LoVo (cell line): ENCODE results near the gene TCF7L1.

Experiments
- DNase-seq: peaks from one replicate; pipeline ENCODE4 v3.0.0-alpha.2; 2016; ENCODE audit warnings: low spot score

Gene TCF7L1

DNA sequence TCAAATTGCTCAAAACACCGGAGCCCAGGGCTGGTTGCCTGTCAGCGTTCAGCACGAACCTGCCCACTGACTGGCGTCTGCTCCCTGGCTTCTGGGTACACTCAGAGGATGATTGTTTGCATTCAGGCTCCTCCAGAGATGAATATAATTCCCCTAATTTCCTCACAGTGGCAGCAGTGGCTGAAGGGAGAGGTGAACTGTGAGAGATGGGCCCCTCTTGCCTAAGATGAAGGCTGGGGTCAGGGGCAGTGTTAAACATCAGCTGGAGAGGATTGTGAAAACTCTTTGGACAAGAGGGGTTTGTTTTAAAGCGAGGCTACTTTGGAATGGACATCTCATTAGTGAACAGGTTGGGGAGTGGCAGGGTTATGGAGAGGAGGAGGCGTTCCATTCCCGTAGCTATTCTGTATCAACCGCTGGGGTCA, 31.0 kb downstream of the TCF7L1 start:
- no peak for DNase-seq

DNA sequence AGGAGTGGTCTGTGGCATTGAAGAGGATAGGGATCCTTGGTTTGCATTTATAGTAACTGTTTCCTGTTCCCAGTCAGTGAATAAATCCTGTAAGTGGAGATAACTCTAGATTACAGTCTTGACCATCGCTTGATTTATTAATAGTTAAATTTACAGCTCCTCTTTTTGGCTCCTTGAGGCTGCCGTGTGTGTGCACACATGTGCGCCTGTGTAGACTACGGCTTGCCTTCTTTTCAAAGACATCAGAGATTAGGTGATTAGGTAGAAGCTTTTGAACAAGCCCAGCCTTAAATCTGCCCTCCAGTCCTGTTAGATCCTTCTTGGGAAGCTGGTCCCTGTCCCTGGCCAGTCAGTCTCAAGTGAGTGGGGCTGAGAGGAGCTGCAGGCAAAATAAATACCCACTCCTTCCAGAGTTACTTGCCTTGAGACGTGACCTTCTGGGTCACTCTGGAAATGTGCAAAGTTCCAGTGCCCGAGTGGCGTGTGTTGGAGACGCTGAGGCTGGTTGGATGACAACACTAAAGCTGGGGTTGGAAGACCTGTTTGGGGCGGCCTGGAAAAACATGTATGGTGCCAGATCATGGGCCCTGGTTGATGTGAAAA, 32.0 kb downstream of the TCF7L1 start:
- DNase-seq = no peak

DNA sequence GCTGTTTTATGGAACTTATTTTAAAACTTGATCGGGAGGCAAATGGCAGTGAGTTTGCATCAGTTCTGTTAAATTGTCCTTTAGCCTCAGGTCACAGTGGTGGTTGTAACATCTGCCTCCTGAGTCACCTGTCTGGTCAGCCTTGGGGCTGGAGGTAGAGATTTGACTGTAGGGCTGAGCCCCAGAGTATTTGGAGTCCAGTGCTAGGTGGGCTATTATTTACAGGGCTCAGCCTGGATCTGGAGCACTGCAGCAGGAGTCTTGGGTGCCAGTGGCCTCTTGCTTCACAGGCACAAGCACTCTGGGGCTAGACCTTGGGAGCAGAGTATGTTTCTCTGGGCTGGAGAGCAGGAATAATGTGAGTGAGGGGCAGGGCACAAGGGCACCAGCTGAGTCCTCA, 32.8 kb downstream of the TCF7L1 start:
- DNase-seq = no peak

DNA sequence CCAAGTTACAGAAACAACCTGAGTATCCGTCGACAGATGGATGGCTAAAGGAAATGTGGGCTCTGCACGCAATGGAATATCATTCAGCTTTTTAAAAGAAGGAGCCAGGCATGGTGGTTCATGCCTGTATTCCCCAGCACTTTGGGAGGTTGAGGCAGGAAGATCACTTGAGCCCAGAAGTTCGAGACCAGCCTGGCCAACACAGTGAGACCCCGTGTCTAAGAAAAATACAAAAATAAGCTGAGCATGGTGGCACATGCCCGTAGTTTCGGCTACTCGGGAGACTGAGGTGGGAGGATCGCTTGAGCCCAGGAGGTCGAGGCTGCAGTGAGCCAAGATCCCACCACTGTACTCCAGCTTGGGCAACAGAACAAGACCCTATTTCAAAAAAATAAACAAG, 34.3 kb downstream of the TCF7L1 start:
- DNase-seq = no peak

DNA sequence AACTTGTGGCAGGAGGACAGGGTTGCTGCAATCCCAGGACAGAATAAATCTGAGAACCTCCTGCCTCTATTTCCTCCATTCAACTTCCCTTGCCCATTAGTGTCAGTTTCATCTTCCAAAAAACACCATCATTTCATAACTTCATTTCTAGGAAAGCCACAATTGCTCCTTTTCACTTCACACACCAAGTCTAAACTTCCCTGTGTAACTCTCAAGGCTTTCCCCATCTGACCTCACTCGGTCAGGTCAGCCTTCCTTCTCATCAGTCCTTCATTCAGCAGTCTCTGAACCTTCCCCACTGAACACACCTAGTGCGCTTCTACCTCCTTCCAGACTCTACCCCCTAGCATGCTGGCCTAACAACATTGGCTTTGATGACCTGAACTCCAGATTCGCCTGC, 35.8 kb downstream of the TCF7L1 start:
- no peak for DNase-seq

DNA sequence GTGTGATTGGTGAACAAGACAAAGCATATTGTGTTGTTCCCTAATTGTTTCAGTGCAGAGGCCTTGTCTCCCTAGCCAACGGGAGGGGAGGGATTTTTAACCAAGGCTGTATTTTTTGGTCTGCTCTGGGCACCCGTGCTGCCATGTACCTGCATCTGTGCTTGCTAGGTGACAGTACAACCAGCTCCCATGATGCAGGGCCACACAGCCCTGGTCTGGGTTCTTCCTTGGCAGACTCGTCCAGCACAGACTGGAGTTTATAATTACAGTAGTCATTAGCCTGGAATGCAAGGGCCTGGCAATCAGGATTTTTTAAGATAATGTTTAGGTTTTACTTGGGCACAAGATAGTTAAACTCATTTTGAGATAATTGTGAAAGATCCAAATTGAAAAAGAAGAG, 36.4 kb downstream of the TCF7L1 start:
- no peak for DNase-seq

DNA sequence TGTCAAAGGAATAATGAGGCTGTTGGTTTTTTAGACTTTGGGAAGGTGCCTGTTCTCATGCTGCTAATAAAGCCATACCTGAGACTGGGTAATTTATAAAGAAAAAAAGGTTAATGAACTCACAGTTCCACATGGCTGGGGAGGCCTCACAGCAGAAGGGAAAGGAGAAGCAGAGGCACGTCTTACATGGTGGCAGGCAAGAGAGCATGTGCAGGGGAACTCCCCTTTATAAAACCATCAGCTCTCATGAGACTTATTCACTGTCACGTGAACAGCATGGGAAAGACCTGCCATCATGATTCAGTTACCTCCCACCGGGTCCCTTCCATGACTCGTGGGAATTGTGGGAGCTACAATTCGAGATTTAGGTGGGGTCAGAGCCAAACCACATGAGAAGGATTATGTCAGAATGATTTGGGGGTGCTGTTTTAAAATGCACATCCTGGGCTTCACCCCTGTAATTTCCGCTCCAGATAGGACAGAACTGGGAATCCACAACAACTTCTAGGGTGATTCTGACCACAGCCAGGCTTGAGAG, 37.8 kb downstream of the TCF7L1 start:
- DNase-seq = no peak

DNA sequence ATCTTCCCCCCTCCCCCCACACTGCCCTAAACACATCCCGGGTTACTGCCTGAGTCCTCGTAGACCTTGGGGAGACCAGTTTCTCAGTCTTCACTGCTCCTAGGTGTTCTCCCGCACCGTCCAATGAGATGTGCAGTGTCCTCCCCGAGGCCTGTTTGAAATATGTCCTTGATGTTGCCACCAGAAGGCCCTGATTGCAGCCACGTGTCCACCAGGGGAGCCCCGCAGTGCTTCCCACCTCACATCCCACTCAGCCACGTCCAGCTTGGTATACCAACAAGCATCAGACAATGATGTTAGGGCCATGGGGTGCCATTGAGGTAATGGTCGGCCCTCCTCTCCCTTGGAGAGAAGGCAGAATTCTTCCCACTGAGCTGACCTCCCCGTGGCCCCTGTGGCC, 38.7 kb downstream of the TCF7L1 start:
- DNase-seq = no peak

DNA sequence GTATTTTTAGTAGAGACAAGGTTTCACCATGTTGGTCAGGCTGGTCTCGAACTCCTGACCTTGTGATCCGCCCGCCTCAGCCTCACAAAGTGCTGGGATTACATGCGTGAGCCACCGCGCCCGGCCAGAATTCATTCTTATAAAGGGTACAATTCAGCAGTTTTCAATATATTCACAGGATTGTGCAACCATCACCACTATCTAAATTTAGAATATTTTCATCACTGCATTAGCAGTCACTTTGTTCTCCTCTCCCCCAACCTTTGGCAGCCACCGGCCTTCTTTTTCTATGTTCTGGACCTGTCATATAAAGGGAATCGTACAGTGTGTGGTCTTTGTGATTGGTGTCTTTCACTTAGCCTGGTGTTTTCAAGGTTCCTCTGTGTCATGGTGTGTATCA, 40.7 kb downstream of the TCF7L1 start:
- DNase-seq = no peak

DNA sequence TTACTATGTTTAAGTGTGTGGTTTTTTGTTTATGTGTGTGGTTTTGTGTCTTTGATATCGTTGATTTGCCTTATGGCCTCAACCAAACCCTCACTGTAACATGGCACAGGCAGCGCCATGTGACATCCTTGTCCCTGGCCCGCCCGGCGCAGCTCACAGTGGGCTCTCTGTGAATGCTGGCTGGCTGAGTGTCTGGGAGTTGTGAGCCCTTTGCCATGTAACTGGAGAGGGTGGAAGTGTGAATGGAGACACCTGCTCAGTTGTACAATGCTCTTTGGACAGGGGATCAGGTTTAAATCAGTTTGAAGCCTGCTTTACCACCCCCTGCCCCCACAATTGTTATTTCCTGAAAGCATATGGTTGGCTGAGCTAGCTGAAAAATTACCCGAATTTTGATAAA, 41.8 kb downstream of the TCF7L1 start:
- DNase-seq = no peak

DNA sequence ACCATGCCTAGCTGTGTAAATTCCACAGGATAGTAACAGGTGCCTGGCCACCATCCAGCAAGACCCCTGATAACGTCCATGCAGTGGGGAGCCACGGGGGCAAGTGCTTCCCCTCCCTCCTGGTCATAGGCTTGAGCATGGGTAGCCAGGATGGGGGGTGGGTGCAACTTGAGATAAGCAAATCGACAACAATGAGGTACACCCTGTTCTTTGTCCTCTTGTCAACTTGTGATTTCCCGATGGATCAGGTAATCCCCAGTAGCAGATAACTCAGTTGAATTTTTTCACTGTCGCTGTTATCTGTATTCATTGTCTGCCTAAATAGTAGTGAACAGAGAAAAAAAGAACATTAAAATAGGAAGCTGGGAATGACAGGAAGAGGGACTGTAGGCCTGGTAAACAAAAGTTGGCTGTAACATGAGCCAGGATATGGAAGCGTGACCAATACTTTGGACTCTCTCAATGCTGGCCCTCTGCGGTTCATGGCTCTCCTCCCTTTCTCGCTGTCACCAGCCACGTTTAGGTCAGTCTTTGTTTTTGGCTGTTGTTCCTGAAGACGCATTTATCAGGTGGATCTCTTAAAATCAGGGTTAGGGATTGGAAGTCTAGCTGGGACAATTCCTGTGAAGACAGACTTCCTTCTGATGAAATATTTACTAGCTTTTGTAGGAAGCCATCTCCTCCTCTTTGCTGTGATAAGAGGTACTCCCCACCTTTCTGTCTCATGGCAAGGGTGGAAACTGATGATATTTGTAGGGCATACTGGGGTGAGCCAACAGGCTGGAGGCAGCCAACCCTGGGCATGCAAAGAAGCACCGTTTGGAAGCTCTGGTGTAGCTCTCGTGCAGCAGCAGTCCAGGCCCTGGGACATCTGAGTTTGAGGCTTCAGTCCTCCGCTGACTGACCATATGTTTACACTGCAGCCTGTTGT, 42.4 kb downstream of the TCF7L1 start:
- DNase-seq = no peak

DNA sequence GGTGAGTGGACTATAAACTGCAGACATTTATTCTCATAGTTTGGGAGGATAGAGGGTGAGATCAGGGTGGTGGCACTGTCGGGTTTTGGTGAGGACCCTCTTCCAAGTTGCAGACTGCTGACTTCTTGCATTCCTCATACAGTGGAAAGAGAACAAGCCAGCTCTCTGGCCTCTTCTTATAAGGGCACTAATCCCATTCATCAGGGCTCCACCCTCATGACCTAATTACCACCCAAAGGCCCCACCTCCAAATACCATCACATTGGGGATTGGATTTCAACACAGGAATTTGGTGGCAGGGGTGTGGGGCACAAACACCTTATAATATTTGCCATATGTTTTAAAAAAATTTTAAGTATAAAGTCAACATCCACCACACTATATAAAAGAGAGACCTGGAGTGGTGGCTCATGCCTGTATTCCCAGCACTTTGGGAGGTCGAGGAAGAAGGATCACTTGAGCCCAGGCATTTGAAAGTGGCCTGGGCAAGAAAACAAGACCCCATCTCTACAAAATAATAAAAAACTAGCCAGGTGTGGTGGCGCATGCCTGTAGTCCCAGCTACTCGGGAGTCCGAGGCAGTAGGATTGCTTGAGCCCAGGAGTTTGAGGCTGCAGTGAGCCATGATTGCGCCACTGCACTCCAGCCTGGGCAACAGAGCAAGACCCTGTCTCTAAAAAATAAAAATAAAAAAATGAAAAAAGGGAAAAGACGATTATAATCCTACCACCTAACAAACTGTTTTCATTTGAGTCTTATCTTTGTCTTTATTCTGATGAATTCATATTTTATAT, 44.0 kb downstream of the TCF7L1 start:
- no peak for DNase-seq

DNA sequence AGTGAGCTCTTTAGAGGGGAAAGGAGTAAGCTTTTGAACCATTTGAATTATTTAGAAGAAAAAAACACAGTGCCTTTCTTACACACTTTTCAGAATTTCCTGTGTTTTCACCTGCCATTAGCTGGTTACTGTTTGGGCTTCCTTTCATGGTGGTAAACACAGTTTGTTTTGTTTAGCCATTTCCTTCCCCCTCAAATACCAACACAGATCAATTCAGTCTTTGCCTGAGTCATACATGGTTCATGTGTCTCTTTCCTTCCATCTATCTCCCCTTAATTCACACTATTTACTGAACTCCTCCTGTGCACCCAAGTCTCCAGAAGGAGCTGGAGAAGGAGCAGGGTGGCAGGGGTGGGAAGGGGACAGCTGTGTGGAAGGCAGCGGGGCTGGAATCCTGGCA, 45.0 kb downstream of the TCF7L1 start:
- DNase-seq = no peak

DNA sequence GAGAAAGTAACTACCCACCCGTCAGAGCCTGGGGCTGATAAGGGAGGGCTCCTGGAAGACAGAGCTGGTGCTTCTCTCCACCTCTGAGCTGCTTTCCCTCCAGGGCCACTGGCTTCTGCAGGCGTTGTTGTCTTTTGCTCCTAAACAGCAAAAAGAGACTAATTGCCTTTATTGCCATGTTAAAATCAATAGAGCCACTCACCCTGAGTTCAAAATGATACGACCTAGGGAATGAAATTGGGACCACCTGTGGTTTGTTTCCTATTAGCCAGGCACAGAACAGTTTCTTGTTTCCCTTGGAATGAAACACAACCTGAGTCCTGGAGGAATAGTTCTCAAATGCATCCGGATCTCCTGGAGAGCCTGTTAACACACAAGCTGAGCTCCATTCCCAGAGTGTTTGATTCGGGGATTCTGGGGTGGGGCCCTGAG, 45.8 kb downstream of the TCF7L1 start:
- DNase-seq = no peak

DNA sequence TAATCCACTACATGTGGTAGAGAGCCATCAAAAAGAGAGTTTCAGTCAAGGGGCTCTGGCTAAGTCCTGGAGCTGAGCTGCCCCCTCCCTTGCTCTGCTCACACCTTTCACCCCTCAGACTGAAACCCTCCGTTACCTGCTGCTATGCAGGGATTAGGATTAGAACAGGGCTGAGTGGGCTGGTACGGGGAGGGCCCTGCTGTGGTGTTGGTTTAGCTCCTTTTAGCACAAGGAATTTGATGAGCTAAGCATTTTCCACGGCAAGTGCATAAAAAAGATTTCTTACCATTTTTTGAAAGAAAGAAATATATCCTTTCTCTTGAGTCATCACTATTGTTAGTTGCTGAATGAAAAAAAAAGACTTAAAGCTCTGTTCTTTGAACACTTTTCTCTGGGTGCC, 46.3 kb downstream of the TCF7L1 start:
- DNase-seq = no peak

DNA sequence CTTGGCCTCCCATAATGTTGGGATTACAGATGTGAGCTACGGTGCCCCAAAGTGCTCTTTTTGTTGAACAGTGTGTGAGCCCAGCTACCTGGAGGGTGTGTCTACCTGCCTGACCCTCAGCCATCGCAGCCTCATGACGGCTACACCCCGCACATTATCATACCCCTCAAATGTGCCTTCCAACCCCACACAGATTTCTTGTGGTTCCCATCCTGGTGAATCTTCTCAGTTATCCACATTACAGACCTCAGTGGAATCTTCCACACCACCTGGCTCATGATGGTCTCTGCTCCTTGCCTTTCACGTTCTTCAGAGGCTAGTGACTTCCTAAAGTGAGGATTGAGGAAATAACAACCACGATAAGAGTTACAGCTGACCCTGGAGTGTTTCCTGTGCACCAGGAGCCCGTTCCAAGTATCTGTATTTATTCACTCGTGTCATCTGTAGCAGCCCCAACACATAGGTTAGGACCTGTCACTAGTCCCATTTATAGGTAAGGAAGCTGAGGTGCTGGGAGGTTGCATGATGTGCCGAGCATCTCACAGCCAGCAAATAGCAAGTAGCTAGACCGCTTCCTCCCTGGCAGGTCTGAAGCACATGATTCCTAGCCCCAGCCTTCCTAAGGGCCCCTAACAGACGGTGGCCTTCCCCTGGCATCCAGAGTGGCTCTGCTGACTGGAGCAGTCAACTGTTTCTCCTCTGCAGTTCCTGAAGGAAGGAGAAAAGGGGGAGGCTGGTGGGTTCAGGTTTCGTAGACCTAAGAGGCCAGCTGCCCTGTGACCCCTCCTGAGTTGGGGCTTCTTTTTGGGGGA, 47.3 kb downstream of the TCF7L1 start:
- DNase-seq = no peak

DNA sequence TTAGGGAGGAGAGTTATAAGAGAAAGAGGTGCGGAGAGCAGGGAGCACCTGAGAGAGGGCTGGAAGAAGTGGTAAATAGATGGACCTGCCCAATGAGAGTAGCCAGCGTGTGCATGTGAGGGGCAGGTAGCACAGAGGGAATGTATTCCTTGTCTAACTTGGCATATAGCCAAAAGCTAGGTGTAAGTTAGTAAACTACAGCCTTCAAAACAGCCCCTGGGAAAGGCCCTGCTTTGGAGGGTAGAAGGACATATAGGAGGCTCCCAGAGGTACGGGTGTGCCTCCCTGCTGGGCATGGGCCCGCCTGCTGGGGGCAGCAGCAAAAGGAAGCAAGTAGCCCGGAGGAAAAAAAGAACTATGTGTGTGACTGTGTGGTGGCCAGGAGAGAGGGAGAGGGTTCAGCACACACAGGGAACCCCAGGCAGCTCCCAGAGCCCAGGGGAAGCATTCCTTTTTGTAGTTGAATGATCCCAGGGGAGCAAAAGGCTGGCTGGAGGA, 48.0 kb downstream of the TCF7L1 start:
- DNase-seq = no peak

DNA sequence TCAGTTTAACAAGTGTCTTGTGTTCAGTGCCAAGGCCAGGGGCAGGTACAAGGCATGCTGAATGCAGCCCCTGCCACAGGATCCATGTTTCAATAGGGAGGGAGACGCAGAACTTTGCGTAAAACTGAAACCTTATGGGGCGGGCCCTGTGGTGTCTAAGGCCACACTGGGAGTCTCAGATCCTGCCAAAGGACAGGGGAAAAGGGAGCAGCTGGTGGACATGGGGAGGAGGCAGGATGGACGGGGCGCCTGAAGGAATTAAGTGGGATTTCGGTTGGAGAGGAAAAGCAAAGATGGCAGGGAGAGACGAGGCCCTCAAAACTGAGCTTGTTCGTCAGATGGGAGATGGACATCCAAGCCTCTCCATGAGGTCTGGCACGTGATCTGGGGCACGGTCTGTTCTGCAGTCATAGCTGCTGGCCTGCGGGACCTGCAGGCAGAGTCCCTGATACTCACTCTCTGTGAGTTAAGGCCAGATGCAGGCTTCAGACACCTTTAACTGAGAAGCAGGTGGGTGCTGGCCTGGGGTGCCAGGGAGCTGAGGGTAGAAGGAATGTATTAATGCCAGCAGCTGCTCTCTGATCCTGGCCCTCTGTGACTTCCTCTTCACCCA, 48.8 kb downstream of the TCF7L1 start:
- DNase-seq = no peak

DNA sequence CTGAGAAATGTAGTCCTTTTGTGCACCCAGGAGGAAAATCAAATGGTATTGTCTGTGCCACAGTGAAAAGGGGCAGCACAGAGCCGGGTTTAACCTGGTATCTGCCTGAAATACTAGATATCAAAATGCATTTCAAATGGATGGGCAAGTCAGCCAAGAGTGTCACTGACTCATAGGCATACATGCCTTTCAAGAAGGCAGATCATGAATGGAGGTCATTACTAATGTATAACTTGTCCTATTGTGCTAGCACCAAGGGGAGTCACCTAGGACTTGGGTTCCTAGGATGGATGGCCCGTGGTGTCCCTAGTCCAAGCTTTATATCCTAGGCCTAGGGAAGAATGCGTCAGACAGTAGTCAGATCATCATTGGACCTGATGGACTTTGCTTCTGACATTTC, 49.9 kb downstream of the TCF7L1 start:
- DNase-seq = no peak

DNA sequence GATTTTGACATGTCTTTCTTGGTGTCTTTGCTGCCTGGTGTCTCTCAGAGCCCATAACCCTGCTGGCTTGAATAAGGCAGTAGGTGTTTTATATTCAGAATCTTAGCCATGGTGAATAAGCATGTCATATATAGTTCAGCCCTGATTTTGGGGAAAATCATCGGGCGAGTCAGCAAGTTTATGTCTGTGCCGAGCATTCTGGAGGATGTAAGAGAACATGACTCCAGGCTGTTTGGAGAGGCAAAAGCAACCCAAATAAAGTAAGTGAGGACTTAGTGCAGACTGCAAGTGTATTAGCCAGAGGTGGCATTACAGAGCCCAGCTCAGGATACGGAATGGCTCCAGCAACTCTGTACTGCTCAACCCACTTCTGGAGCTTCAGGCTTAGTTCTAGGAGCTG, 50.3 kb downstream of the TCF7L1 start:
- no peak for DNase-seq

DNA sequence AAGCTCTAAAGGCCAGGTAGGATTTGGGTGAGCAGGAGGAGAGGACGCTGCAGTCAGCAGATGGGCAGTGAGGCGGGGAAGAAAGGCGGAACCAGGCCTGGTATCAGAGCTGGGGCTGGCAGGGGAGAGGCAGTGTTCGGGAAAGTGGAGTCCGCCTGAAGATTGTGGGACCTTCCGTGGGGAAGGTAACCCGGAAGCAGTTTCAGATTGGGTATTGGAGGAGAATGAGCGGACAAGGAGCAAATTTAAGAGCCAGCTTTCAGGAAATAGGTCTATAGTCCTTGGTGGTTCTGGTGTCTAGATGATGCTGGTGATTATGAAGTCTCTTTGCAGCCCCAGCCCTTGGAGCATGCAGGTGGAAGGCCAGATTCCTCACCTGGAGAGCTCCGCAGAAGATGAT, 51.0 kb downstream of the TCF7L1 start:
- DNase-seq = no peak
